Measurements from ENCODE around the gene CNOT3. TPM values are rescaled to one million over a fixed set of nuclear protein-coding genes. Genes with fewer than 3 reads are reported as not detected.
"Not testable (repeated sequence)": the region's sequence is repeated elsewhere in the genome, so short reads cannot be mapped to it uniquely, and the experiment has no call there.

Gene CNOT3
- polyA plus RNA-seq, 1 of the 3 experiments (the other 2 are of a cell fraction) = 14.2 TPM

DNA sequence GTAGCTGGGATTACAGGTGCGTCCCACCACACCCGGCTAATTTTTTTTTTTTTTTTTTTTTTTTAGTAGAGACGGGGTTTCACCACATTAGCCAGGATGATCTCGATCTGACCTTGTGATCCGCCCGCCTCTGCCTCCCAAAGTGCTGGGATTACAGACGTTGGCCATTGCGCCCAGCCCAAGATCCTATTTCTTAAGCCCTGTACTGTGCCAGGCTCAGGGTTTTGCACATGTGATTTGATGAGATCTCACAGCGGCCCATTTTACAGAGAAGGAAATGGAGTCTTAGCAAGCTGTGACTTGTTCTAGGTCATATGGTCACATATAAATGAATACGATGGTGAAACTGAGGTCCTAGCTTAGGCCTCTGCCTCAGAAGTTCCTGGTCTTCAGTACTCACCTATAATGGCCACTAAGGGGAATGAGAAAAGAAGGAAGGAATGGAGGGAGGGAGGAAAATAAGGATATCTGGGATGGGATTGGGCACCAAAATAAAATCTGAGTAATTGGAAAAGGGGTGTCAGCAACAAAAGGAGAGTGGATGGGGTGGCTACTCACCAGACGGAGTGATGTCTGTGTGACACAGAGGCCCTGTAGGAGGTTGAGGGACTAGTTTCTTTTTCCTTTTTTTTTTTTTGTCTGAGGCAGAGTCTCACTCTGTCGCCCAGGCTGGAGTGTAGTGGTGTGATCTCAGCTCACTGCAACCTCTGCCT lies 38.2 kb upstream of the CNOT3 start (continued):
- TF ChIP-seq, protein P1, sequence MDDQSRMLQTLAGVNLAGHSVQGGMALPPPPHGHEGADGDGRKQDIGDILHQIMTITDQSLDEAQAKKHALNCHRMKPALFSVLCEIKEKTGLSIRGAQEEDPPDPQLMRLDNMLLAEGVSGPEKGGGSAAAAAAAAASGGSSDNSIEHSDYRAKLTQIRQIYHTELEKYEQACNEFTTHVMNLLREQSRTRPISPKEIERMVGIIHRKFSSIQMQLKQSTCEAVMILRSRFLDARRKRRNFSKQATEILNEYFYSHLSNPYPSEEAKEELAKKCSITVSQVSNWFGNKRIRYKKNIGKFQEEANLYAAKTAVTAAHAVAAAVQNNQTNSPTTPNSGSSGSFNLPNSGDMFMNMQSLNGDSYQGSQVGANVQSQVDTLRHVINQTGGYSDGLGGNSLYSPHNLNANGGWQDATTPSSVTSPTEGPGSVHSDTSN (IDR thresholded peaks at IDR 0.05) = no peak
- TF ChIP-seq MEF2A (IDR thresholded peaks at IDR 0.05; ENCODE audit: borderline replicate concordance, low read depth) (no peak), SMC3 (IDR thresholded peaks at IDR 0.05; ENCODE audit: low read depth, low read length) (no peak), FOXM1 (IDR thresholded peaks at IDR 0.05; ENCODE audit: low read depth) (no peak), YY1 (IDR thresholded peaks at IDR 0.05; ENCODE audit: low read depth) (no peak), CTCF (IDR thresholded peaks at IDR 0.05) (no peak), EZH2phosphoT487 (IDR thresholded peaks at IDR 0.05; ENCODE audit: borderline replicate concordance, low read depth) (no peak)
- TF ChIP-seq, protein P2, sequence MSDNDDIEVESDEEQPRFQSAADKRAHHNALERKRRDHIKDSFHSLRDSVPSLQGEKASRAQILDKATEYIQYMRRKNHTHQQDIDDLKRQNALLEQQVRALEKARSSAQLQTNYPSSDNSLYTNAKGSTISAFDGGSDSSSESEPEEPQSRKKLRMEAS (IDR thresholded peaks at IDR 0.05; ENCODE audit: low read depth) = no peak

DNA sequence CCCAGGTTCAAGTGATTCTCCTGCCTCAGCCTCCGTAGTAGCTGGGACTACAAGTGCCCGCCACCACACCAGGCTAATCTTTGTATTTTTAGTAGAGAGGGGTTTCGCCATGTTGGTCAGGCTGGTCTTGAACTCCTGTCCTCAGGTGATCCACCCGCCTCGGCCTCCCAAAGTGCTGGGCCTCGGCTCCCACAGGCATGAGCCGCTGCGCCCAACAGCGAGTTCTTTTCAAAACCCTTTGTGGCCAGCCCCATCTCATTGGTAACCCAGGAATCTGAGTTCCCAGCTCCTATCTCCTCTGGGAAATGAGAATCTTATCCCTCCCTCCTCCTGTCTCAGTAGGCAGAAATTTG lies 37.7 kb upstream of the CNOT3 start:
- H3K79me2 ChIP-seq (ENCODE audit: insufficient read depth) = peaks cover 22% of the 10 kb centered on the region
- POLR2A ChIA-PET; H3K4me1 ChIP-seq (ENCODE audit: control insufficient read depth in 1 of 2, insufficient read depth in 2 of 2, low read depth in 1 of 2, low read length in 1 of 2); H3K9me3 ChIP-seq; CTCF ChIA-PET; H3F3A ChIP-seq (replicated peaks; ENCODE audit: insufficient read depth); H3K36me3 ChIP-seq (replicated peaks in 1 of 2; ENCODE audit: control insufficient read depth in 1 of 2, insufficient read depth in 2 of 2, low read length in 1 of 2); H3K4me2 ChIP-seq; H3K9me2 ChIP-seq; H3K9ac ChIP-seq; H3K4me3 ChIP-seq (ENCODE audit: low read depth in 2 of 2, low read length in 1 of 2); DNase-seq; H4K20me1 ChIP-seq (ENCODE audit: insufficient read depth); H3K27ac ChIP-seq (ENCODE audit: low read depth in 2 of 2, low read length in 1 of 2); H3K27me3 ChIP-seq (ENCODE audit: insufficient read depth); H2AFZ ChIP-seq (ENCODE audit: low read depth): not testable (repeated sequence)
- 86% methylated on average over 9 of the region's 9 CpGs for WGBS (ENCODE audit: low lambda C conversion rate)

DNA sequence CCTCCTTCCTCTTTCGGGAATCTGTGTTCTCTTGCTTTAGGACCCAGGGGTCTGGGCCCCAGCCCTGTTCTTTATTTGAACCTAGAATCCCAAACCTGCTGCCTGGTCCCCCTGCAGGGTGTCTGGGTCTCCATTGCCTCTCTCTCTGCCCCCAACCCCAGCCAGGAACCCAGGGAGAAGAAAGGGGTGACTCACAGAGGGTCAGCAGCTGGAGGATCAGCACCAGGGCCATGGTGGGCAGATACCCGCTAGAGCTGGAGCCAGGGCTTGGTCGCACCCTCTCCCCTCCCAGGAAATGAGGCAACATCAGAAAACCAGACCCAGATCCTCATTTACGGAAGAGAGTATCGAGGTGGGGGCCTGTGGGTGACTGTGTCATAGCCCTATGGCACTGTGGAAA lies 37.0 kb upstream of the CNOT3 start, which contains the start of gene OSCAR:
Gene OSCAR, minus strand, starts transcription at position 243 of the 400 bp plus-strand sequence. Its CDS starts 11 bp downstream, at position 232.
- Histone ChIP-seq H3K4me3 (ENCODE audit: low read depth in 2 of 2, low read length in 1 of 2) (no peak within 1 kb of the TSS), H3K36me3 (replicated peaks in 1 of 2; ENCODE audit: control insufficient read depth in 1 of 2, insufficient read depth in 2 of 2, low read length in 1 of 2) (peaks cover 1 to 7% of the 10 kb centered on the region in 2 experiments), H2AFZ (ENCODE audit: low read depth) (0 out of 2 replicates have a peak within 1 kb of the TSS, but pooled peaks have one; percentile 69), H3F3A (replicated peaks; ENCODE audit: insufficient read depth) (no peaks in the 10 kb centered on the region), H3K9ac (no peak within 1 kb of the TSS), H4K20me1 (ENCODE audit: insufficient read depth) (no peaks in the 10 kb centered on the region), H3K4me2 (no peak within 1 kb of the TSS), H3K9me2 (no peaks in the 10 kb centered on the region), H3K9me3 (no peaks in the 10 kb centered on the region), H3K79me2 (ENCODE audit: insufficient read depth) (peaks cover 27% of the 10 kb centered on the region), H3K27ac (ENCODE audit: low read depth in 2 of 2, low read length in 1 of 2) (no peak within 1 kb of the TSS), H3K27me3 (ENCODE audit: insufficient read depth) (no peaks in the 10 kb centered on the region), H3K4me1 (ENCODE audit: control insufficient read depth in 1 of 2, insufficient read depth in 2 of 2, low read depth in 1 of 2, low read length in 1 of 2) (peaks cover 0 to 3% of the 10 kb centered on the region in 2 experiments; a peak in 1 of 4 replicates)
- ChIA-PET POLR2A (no interaction called here), CTCF (no interaction called here)
- no peak for DNase-seq
- WGBS (ENCODE audit: low lambda C conversion rate) = 36% methylated on average over 5 of the region's 5 CpGs
- no peak for TF ChIP-seq MEF2A (IDR thresholded peaks at IDR 0.05; ENCODE audit: borderline replicate concordance, low read depth)
